K562 (cell line): ENCODE results near the gene PRTFDC1.

Experiments
- ATF3 ChIP-seq, 2 experiments: fragments of 450-650 bp in 1 of 2; sonication (generic) in 1 of 2; formaldehyde crosslinking in 1 of 2; IDR thresholded peaks in 1 of 2; conservative IDR thresholded peaks in 1 of 2; 2 replicates each; pipeline versions ENCODE4 v1.6.1 to v1.8.1; 2016 to 2023; ENCODE audit warnings: mild to moderate bottlenecking in 2 of 2, moderate library complexity in 2 of 2, inconsistent platforms in 1 of 2, missing genetic modification reagents in 1 of 2
- CEBPB ChIP-seq: fragments of 450-650 bp; IDR thresholded peaks from 2 replicates; pipeline ENCODE4 v1.6.1; 2016; ENCODE audit warnings: missing genetic modification characterization, missing compliant biosample characterization
- FOXP1 ChIP-seq: sonication (generic); formaldehyde crosslinking; IDR thresholded peaks from 2 replicates; pipeline ENCODE4 v1.8.0; 2022; ENCODE audit warnings: mild to moderate bottlenecking, missing genetic modification reagents
- KLF10 ChIP-seq: fragments of 250-450 bp; sonication (Bioruptor Pico); IDR thresholded peaks from 2 replicates; pipeline ENCODE4 v1.6.1; 2021; ENCODE audit warnings: matching md5 sums
- PHF21A ChIP-seq: fragments of 450-650 bp; IDR thresholded peaks from 2 replicates; pipeline ENCODE4 v1.6.1; 2017; ENCODE audit warnings: low read depth, borderline replicate concordance
- POLR2AphosphoS5 ChIP-seq: IDR thresholded peaks from 2 replicates; pipeline ENCODE4 v1.6.1; 2011; ENCODE audit warnings: mild to moderate bottlenecking, low read depth, low read length, moderate library complexity; ENCODE audit not compliant: control insufficient read depth, insufficient read depth
- SMC3 ChIP-seq: conservative IDR thresholded peaks from 2 replicates; pipeline ENCODE4 v1.6.1; 2011; ENCODE audit warnings: low read depth, low read length, improper control_type of control experiment; ENCODE audit not compliant: insufficient read depth
- TARDBP ChIP-seq: fragments of 450-650 bp; IDR thresholded peaks from 2 replicates; pipeline ENCODE4 v1.6.1; 2016
- UBTF ChIP-seq, 2 experiments: IDR thresholded peaks; 2 replicates each; pipeline ENCODE4 v1.6.1; 2012; ENCODE audit warnings: improper control_type of control experiment in 2 of 2, low read depth in 2 of 2, low read length in 2 of 2, borderline replicate concordance in 1 of 2
- TF ChIP-seq, protein P1 (sequence below), 3 experiments: IDR thresholded peaks in 2 of 3; conservative IDR thresholded peaks in 1 of 3; 2 replicates each; pipeline ENCODE4 v1.5.1; 2011 to 2012; ENCODE audit warnings: low read length in 3 of 3, mild to moderate bottlenecking in 3 of 3, control low read depth in 2 of 3, improper control_type of control experiment in 1 of 3, inconsistent platforms in 1 of 3, low read depth in 1 of 3, mixed read lengths in 1 of 3, moderate library complexity in 1 of 3; ENCODE audit not compliant: insufficient read depth in 2 of 3

DNA sequence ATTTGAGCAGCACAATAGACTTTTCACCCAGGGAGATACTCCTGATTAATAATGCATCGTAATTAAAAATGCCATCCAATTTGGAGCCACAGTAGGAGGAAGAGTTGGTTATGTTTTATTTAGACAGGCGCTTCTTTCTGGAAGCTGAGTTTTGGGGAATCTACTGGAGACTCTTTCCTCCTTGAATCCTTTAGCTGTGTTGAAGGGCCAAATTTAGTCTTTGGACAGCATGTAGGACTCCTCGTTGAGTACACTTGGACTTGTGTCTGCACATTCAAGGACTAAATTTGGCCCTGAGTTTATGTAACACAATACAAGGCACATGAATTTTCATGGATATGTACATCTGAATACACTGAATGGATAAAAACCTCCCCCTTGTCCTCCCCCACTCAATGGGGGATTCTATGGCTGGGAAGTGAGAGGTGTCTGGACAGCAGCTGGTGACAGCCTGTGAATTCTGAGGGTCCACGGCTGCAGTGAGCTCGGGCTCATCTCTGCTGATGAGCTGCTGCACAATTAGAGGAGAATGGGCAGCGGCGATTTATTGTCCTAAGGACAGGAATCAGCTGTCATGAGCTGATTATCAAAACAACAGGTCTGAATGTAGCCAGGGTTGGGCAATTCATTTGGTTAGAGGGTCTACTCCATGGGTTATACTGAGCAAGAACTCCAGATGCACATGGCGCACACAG, 95.2 kb downstream of the PRTFDC1 start:
- TF ChIP-seq, protein P1, sequence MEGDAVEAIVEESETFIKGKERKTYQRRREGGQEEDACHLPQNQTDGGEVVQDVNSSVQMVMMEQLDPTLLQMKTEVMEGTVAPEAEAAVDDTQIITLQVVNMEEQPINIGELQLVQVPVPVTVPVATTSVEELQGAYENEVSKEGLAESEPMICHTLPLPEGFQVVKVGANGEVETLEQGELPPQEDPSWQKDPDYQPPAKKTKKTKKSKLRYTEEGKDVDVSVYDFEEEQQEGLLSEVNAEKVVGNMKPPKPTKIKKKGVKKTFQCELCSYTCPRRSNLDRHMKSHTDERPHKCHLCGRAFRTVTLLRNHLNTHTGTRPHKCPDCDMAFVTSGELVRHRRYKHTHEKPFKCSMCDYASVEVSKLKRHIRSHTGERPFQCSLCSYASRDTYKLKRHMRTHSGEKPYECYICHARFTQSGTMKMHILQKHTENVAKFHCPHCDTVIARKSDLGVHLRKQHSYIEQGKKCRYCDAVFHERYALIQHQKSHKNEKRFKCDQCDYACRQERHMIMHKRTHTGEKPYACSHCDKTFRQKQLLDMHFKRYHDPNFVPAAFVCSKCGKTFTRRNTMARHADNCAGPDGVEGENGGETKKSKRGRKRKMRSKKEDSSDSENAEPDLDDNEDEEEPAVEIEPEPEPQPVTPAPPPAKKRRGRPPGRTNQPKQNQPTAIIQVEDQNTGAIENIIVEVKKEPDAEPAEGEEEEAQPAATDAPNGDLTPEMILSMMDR (IDR thresholded peaks at IDR 0.05 in 2 of 3, conservative IDR thresholded peaks at IDR 0.05 in 1 of 3; ENCODE audit: insufficient read depth in 2 of 3, low read depth in 1 of 3, low read length in 3 of 3), result no peak
- TF ChIP-seq KLF10 (CRISPR knock-in tag) (no peak), PHF21A (no peak), TARDBP (no peak), ATF3 (IDR thresholded peaks at IDR 0.05) (no peak), ATF3 (CRISPR knock-in tag; conservative IDR thresholded peaks at IDR 0.05) (no peak), POLR2AphosphoS5 (no peak), FOXP1 (no peak), CEBPB (no peak), UBTF (IDR thresholded peaks at IDR 0.05; ENCODE audit: borderline replicate concordance in 1 of 2, low read depth in 2 of 2, low read length in 2 of 2) (no peak), SMC3 (no peak)
